ENCODE measurements around the gene COMT. TPM values are rescaled to one million over a fixed set of nuclear protein-coding genes. Genes with fewer than 3 reads are reported as not detected.

Gene COMT
- polyA plus RNA-seq, 1 donor, result 182 TPM

GRCh38 chr22:19984851-19985811 lies 43.6 kb downstream of the COMT start:
- Histone ChIP-seq H3K36me3 (ENCODE audit: control insufficient read depth, insufficient read depth, low read length) (peaks cover 10% of the 10 kb centered on the region), H3K9me3 (ENCODE audit: control insufficient read depth, low read depth, low read length) (no peaks in the 10 kb centered on the region), H3K27ac (ENCODE audit: low read length) (no peak overlapping the region), H3K27me3 (ENCODE audit: control insufficient read depth, insufficient read depth, low read length) (no peaks in the 10 kb centered on the region), H3K4me1 (ENCODE audit: control insufficient read depth, insufficient read depth, low read length) (peaks cover 10% of the 10 kb centered on the region), H3K4me3 (ENCODE audit: low read length) (no peak overlapping the region)
- WGBS (ENCODE audit: insufficient coverage, low lambda C conversion rate), result no CpG with 5 or more reads among the region's 11 CpGs
- DNase-seq, result no peak

GRCh38 chr22:19986011-19986409 lies 44.4 kb downstream of the COMT start:
- DNase-seq, result no peak
- H3K36me3 ChIP-seq (ENCODE audit: control insufficient read depth, insufficient read depth, low read length), result peaks cover 2% of the 10 kb centered on the region
- H3K27me3 ChIP-seq (ENCODE audit: control insufficient read depth, insufficient read depth, low read length), result no peaks in the 10 kb centered on the region
- H3K9me3 ChIP-seq (ENCODE audit: control insufficient read depth, low read depth, low read length), result no peaks in the 10 kb centered on the region
- H3K27ac ChIP-seq (ENCODE audit: low read length), result no peak overlapping the region
- peak overlapping the region; percentile 54 for H3K4me3 ChIP-seq (ENCODE audit: low read length)
- H3K4me1 ChIP-seq (ENCODE audit: control insufficient read depth, insufficient read depth, low read length), result peaks cover 10% of the 10 kb centered on the region
- WGBS (ENCODE audit: insufficient coverage, low lambda C conversion rate), result no CpG with 5 or more reads among the region's 2 CpGs

- H3K4me3 ChIP-seq (ENCODE audit: low read length), result peak overlapping the region; percentile 54
- H3K27me3 ChIP-seq (ENCODE audit: control insufficient read depth, insufficient read depth, low read length), result no peaks in the 10 kb centered on the region
- no peaks in the 10 kb centered on the region for H3K36me3 ChIP-seq (ENCODE audit: control insufficient read depth, insufficient read depth, low read length)
- H3K4me1 ChIP-seq (ENCODE audit: control insufficient read depth, insufficient read depth, low read length), result peaks cover 10% of the 10 kb centered on the region
- peak overlapping the region; percentile 23 for H3K27ac ChIP-seq (ENCODE audit: low read length)
- no peaks in the 10 kb centered on the region for H3K9me3 ChIP-seq (ENCODE audit: control insufficient read depth, low read depth, low read length)
- peak; percentile 69 to 76 for DNase-seq
- WGBS (ENCODE audit: insufficient coverage, low lambda C conversion rate), result no CpG with 5 or more reads among the region's 76 CpGs
Observed at GRCh38 chr22:19986410-19987341, 45.1 kb downstream of the COMT start.

GRCh38 chr22:19987394-19988306 lies 46.1 kb downstream of the COMT start:
- Histone ChIP-seq H3K27me3 (ENCODE audit: control insufficient read depth, insufficient read depth, low read length) (no peaks in the 10 kb centered on the region), H3K4me1 (ENCODE audit: control insufficient read depth, insufficient read depth, low read length) (peaks cover 10% of the 10 kb centered on the region), H3K36me3 (ENCODE audit: control insufficient read depth, insufficient read depth, low read length) (no peaks in the 10 kb centered on the region), H3K27ac (ENCODE audit: low read length) (no peak overlapping the region), H3K4me3 (ENCODE audit: low read length) (no peak overlapping the region), H3K9me3 (ENCODE audit: control insufficient read depth, low read depth, low read length) (no peaks in the 10 kb centered on the region)
- no CpG with 5 or more reads among the region's 24 CpGs for WGBS (ENCODE audit: insufficient coverage, low lambda C conversion rate)
- DNase-seq, result peak in 1 of 2 donors; percentile 43

- Histone ChIP-seq H3K27ac (ENCODE audit: low read length) (no peak overlapping the region), H3K36me3 (ENCODE audit: control insufficient read depth, insufficient read depth, low read length) (no peaks in the 10 kb centered on the region), H3K27me3 (ENCODE audit: control insufficient read depth, insufficient read depth, low read length) (no peaks in the 10 kb centered on the region), H3K4me1 (ENCODE audit: control insufficient read depth, insufficient read depth, low read length) (peaks cover 10% of the 10 kb centered on the region), H3K4me3 (ENCODE audit: low read length) (no peak overlapping the region), H3K9me3 (ENCODE audit: control insufficient read depth, low read depth, low read length) (no peaks in the 10 kb centered on the region)
- DNase-seq, result no peak
- no CpG with 5 or more reads among the region's 9 CpGs for whole genome bisulfite sequencing (ENCODE audit: insufficient coverage, low lambda C conversion rate)
Observed at GRCh38 chr22:19988331-19988808, 46.8 kb downstream of the COMT start.

GRCh38 chr22:19988965-19989724 lies 47.6 kb downstream of the COMT start:
- peaks cover 10% of the 10 kb centered on the region for H3K4me1 ChIP-seq (ENCODE audit: control insufficient read depth, insufficient read depth, low read length)
- no peaks in the 10 kb centered on the region for H3K9me3 ChIP-seq (ENCODE audit: control insufficient read depth, low read depth, low read length)
- no peaks in the 10 kb centered on the region for H3K36me3 ChIP-seq (ENCODE audit: control insufficient read depth, insufficient read depth, low read length)
- DNase-seq, result no peak
- no peaks in the 10 kb centered on the region for H3K27me3 ChIP-seq (ENCODE audit: control insufficient read depth, insufficient read depth, low read length)
- H3K4me3 ChIP-seq (ENCODE audit: low read length), result no peak overlapping the region
- WGBS (ENCODE audit: insufficient coverage, low lambda C conversion rate), result no CpG with 5 or more reads among the region's 18 CpGs
- H3K27ac ChIP-seq (ENCODE audit: low read length), result no peak overlapping the region

- Histone ChIP-seq H3K36me3 (ENCODE audit: control insufficient read depth, insufficient read depth, low read length) (no peaks in the 10 kb centered on the region), H3K4me3 (ENCODE audit: low read length) (no peak overlapping the region), H3K9me3 (ENCODE audit: control insufficient read depth, low read depth, low read length) (no peaks in the 10 kb centered on the region), H3K27ac (ENCODE audit: low read length) (no peak overlapping the region), H3K27me3 (ENCODE audit: control insufficient read depth, insufficient read depth, low read length) (no peaks in the 10 kb centered on the region), H3K4me1 (ENCODE audit: control insufficient read depth, insufficient read depth, low read length) (peaks cover 10% of the 10 kb centered on the region)
- no peak for DNase-seq
- WGBS (ENCODE audit: insufficient coverage, low lambda C conversion rate), result no CpG with 5 or more reads among the region's 3 CpGs
Observed at GRCh38 chr22:19989725-19990067, 48.1 kb downstream of the COMT start.

- Histone ChIP-seq H3K9me3 (ENCODE audit: control insufficient read depth, low read depth, low read length) (no peaks in the 10 kb centered on the region), H3K27ac (ENCODE audit: low read length) (no peak overlapping the region), H3K27me3 (ENCODE audit: control insufficient read depth, insufficient read depth, low read length) (no peaks in the 10 kb centered on the region), H3K4me3 (ENCODE audit: low read length) (no peak overlapping the region), H3K36me3 (ENCODE audit: control insufficient read depth, insufficient read depth, low read length) (no peaks in the 10 kb centered on the region), H3K4me1 (ENCODE audit: control insufficient read depth, insufficient read depth, low read length) (peaks cover 10% of the 10 kb centered on the region)
- WGBS (ENCODE audit: insufficient coverage, low lambda C conversion rate), result no CpG with 5 or more reads among the region's 2 CpGs
- DNase-seq, result no peak
Observed at GRCh38 chr22:19990188-19990587, 48.6 kb downstream of the COMT start.

- Histone ChIP-seq H3K4me3 (ENCODE audit: low read length) (no peak overlapping the region), H3K27ac (ENCODE audit: low read length) (no peak overlapping the region), H3K27me3 (ENCODE audit: control insufficient read depth, insufficient read depth, low read length) (no peaks in the 10 kb centered on the region), H3K4me1 (ENCODE audit: control insufficient read depth, insufficient read depth, low read length) (peaks cover 5% of the 10 kb centered on the region), H3K36me3 (ENCODE audit: control insufficient read depth, insufficient read depth, low read length) (no peaks in the 10 kb centered on the region), H3K9me3 (ENCODE audit: control insufficient read depth, low read depth, low read length) (no peaks in the 10 kb centered on the region)
- no CpG with 5 or more reads among the region's 20 CpGs for WGBS (ENCODE audit: insufficient coverage, low lambda C conversion rate)
- no peak for DNase-seq
Observed at GRCh38 chr22:19990609-19991394, 49.2 kb downstream of the COMT start.
